Adrenal gland (tissue), 5 donors: ENCODE results near the gene MAPK4.

Experiments used
- CTCF ChIP-seq, 6 experiments: fragments of 450-650 bp in 4 of 6; fragments of 200-600 bp in 2 of 6; sonication (generic) in 1 of 6; IDR thresholded peaks; 1 replicate in 5 of 6; 2 replicates in 1 of 6; pipeline versions ENCODE4 v1.5.1 to v1.8.0; 2016 to 2021; ENCODE audit warnings: antibody characterized with exemption in 6 of 6, mild to moderate bottlenecking in 2 of 6, moderate library complexity in 1 of 6
- POLR2A ChIP-seq, 2 donors: fragments of 450-650 bp; IDR thresholded peaks; one replicate each; pipeline ENCODE4 v1.6.1; 2017; ENCODE audit warnings: antibody characterized with exemption in 2 of 2, mild to moderate bottlenecking in 2 of 2, moderate library complexity in 1 of 2
- donor health status: DM: no; HTN: no; CAD: no.

DNA sequence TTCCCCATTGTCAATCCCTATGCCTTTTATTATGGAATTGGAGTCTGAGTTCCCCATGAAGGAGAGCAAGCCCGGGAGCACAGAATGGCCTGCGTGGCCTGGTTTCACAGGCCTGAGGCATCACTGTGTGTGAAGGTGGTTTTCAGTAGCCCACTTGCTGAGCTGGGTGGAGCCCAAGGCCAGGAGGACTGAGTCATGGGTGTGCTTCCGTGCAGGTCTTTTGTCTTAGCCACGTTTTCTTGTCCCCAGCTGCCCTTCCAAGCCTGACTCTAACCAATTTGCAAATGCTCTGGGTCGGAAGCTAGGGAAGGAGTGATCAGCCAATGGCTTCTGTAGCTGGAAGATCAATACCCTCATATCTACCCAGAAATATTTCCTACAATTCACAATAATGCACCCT lies 119.2 kb downstream of the MAPK4 start:
- TF ChIP-seq CTCF (IDR thresholded peaks at IDR 0.05) (no peak), POLR2A (IDR thresholded peaks at IDR 0.05) (no peak)
